NCI-H1694 (cell line): ENCODE results near the gene PRKAA1.

Source experiments
- DNase-seq: peaks from one replicate; lab custom pipeline; 2025; lab: John Stamatoyannopoulos, UW

The PRKAA1 gene

GRCh38 chr5:40798012-40798800 is at the start of gene PRKAA1:
Gene PRKAA1 (minus strand): TSS chr5:40798374. CDS start chr5:40798189, 185 bp downstream.
- peak; percentile 83 for DNase-seq

GRCh38 chr5:40847525-40847924 is 49.4 kb upstream of the PRKAA1 start:
- DNase-seq = no peak

GRCh38 chr5:40846371-40846770 is 48.2 kb upstream of the PRKAA1 start:
- DNase-seq = no peak

GRCh38 chr5:40844565-40844964 is 46.4 kb upstream of the PRKAA1 start:
- no peak for DNase-seq

GRCh38 chr5:40842351-40842750 is 44.2 kb upstream of the PRKAA1 start:
- DNase-seq = no peak

- no peak for DNase-seq
Observed at GRCh38 chr5:40841068-40841805, 43.1 kb upstream of the PRKAA1 start, which contains the start of gene CARD6. Gene CARD6 (plus strand): TSS chr5:40841367. CDS start chr5:40841383, 16 bp downstream.

GRCh38 chr5:40838086-40838485 is 39.9 kb upstream of the PRKAA1 start:
- no peak for DNase-seq

- peak; percentile 96 for DNase-seq
Observed at GRCh38 chr5:40834849-40835787, 36.9 kb upstream of the PRKAA1 start, which contains the start of gene RPL37. Gene RPL37 (minus strand): TSS chr5:40835222. CDS start chr5:40835185, 37 bp downstream.

- no peak for DNase-seq
Observed at GRCh38 chr5:40834391-40834848, 36.2 kb upstream of the PRKAA1 start.

GRCh38 chr5:40833712-40834229 is 35.6 kb upstream of the PRKAA1 start:
- DNase-seq = no peak

GRCh38 chr5:40832345-40832744 is 34.2 kb upstream of the PRKAA1 start:
- DNase-seq = no peak

- no peak for DNase-seq
Observed at GRCh38 chr5:40831346-40832210, 33.4 kb upstream of the PRKAA1 start.

GRCh38 chr5:40829748-40830533 is 31.8 kb upstream of the PRKAA1 start:
- no peak for DNase-seq

- no peak for DNase-seq
Observed at GRCh38 chr5:40828690-40829661, 30.8 kb upstream of the PRKAA1 start.

GRCh38 chr5:40828021-40828631 is 30.0 kb upstream of the PRKAA1 start:
- no peak for DNase-seq

- DNase-seq = no peak
Observed at GRCh38 chr5:40827188-40827977, 29.2 kb upstream of the PRKAA1 start.

- no peak for DNase-seq
Observed at GRCh38 chr5:40826489-40827187, 28.5 kb upstream of the PRKAA1 start.
